Body of pancreas (tissue), 4 donors: ENCODE results near the gene SURF1.

Experiments
- CTCF ChIP-seq, 7 experiments: fragments of 450-650 bp in 4 of 7; fragments of 200-600 bp in 3 of 7; sonication (generic) in 3 of 7; IDR thresholded peaks; one replicate each; pipeline ENCODE4 v1.5.1; 2016 to 2019; ENCODE audit warnings: antibody characterized with exemption in 7 of 7
- POLR2A ChIP-seq, 3 donors: fragments of 450-650 bp; IDR thresholded peaks; one replicate each; pipeline ENCODE4 v1.6.1; 2016; ENCODE audit warnings: antibody characterized with exemption in 3 of 3, mild to moderate bottlenecking in 2 of 3

- no peak for TF ChIP-seq CTCF (IDR thresholded peaks at IDR 0.05)
- TF ChIP-seq POLR2A (IDR thresholded peaks at IDR 0.05): no peak
Measured at GRCh38 chr9:133367778-133368177, 11.5 kb upstream of the SURF1 start.
